A549 (cell line): Measurements from ENCODE around the gene MIA. TPM values are rescaled to one million over a fixed set of nuclear protein-coding genes. Genes with fewer than 3 reads are reported as not detected.
"Not testable (repeated sequence)": the region's sequence is repeated elsewhere in the genome, so short reads cannot be mapped to it uniquely, and the experiment has no call there.

Experiments
- ATAC-seq, 2 experiments: fragments of 200-7000 bp in 1 of 2; fragments of >200 bp in 1 of 2; cut with Nextera tagmentation in 1 of 2; cut with Tn5 transposase in 1 of 2; 3 replicates each; pipeline versions ENCODE4 v1.8.0 to v1.9.1; 2018 to 2020; ENCODE audit warnings: mild to moderate bottlenecking in 1 of 2, moderate library complexity in 1 of 2
- CTCF ChIA-PET: fragments of 300-600 bp; sonication (Branson Sonifier 250); formaldehyde crosslinking; extraction: SDS; loops from one replicate; lab custom pipeline; 2021; ENCODE audit warnings: antibody characterized with exemption, inconsistent platforms; lab: Yijun Ruan, JAX
- POLR2A ChIA-PET: fragments of 350-600 bp; formaldehyde crosslinking; extraction: SDS; loops from one replicate; lab custom pipeline; 2021; ENCODE audit warnings: antibody characterized with exemption, inconsistent platforms; lab: Yijun Ruan, JAX
- DNase-seq, 2 experiments: peaks; one replicate each; pipeline versions ENCODE4 v3.0.0 to v3.0.0-alpha.2; 2011 to 2016; ENCODE audit warnings: low read depth in 1 of 2, low spot score in 1 of 2
- FAIRE-seq: peaks from 2 replicates; lab custom pipeline; 2011; peaks lifted over from hg19 to GRCh38; lab: Jason Lieb, UNC
- H3K27ac ChIP-seq, 2 experiments: fragments of >200 bp; sonication (Bioruptor Twin); formaldehyde crosslinking; 3 replicates each; pipeline ENCODE4 v1.5.1; 2016 to 2017
- H3K4me1 ChIP-seq: fragments of >200 bp; sonication (Bioruptor Twin); formaldehyde crosslinking; 3 replicates; pipeline ENCODE4 v1.6.1; 2016
- H3K4me2 ChIP-seq: fragments of >200 bp; sonication (Bioruptor Twin); formaldehyde crosslinking; 3 replicates; pipeline ENCODE4 v1.6.1; 2016
- H3K4me3 ChIP-seq: fragments of >200 bp; sonication (Bioruptor Twin); formaldehyde crosslinking; 3 replicates; pipeline ENCODE4 v1.5.1; 2016
- H3K9me3 ChIP-seq: fragments of >200 bp; sonication (Bioruptor Twin); formaldehyde crosslinking; 3 replicates; pipeline ENCODE4 v1.6.1; 2016
- CHD2 ChIP-seq: fragments of 150-350 bp; IDR thresholded peaks from 2 replicates; pipeline ENCODE4 v1.6.1; 2014; ENCODE audit warnings: low read length; ENCODE audit not compliant: partially characterized antibody
- JUN ChIP-seq, 2 experiments: fragments of >200 bp; sonication (Bioruptor Twin); formaldehyde crosslinking; IDR thresholded peaks; 2 replicates in 1 of 2; 3 replicates in 1 of 2; pipeline ENCODE4 v1.6.1; 2016 to 2017
- SMC3 ChIP-seq: fragments of >200 bp; sonication (Bioruptor Twin); formaldehyde crosslinking; IDR thresholded peaks from 3 replicates; pipeline ENCODE4 v1.6.1; 2018; ENCODE audit warnings: inconsistent platforms
- WGBS: methylation state at CpG from one replicate; pipeline ENCODE4 v1.1.6; 2017; ENCODE audit errors: missing lambda C conversion rate; 5-methylcytosine and 5-hydroxymethylcytosine counted together
- polyA plus RNA-seq, 4 experiments: library from polyadenylated mRNA; depleted of rRNA in 3 of 4; stranded (reverse); fragments of >200 nt; fragmentation: RNase III in 1 of 4; extraction: RNeasy Plus Mini Kit Qiagen cat#74134 plus additional on column Dnase treatment in 1 of 4; gene quantifications; 2 replicates in 3 of 4; 3 replicates in 1 of 4; pipeline ENCODE4 v1.2.3, GENCODE V29; 2011 to 2017
- TF ChIP-seq, protein P1 (sequence below): IDR thresholded peaks from 2 replicates; pipeline ENCODE4 v1.6.1; 2012
- TF ChIP-seq, protein P2 (sequence below): fragments of 200-600 bp; sonication (generic); IDR thresholded peaks from 2 replicates; pipeline ENCODE4 v1.6.1; 2016; ENCODE audit warnings: antibody characterized with exemption, mild to moderate bottlenecking, moderate library complexity
- TF ChIP-seq, protein P3 (sequence below): IDR thresholded peaks from 2 replicates; pipeline ENCODE4 v1.6.1; 2012
- TF ChIP-seq, protein P4 (sequence below): fragments of >200 bp; sonication (Bioruptor Twin); formaldehyde crosslinking; IDR thresholded peaks from 3 replicates; pipeline ENCODE4 v1.6.1; 2016

The MIA gene
- polyA plus RNA-seq, 2 of the 4 experiments (the other 2 are of a cell fraction), result not detected

DNA sequence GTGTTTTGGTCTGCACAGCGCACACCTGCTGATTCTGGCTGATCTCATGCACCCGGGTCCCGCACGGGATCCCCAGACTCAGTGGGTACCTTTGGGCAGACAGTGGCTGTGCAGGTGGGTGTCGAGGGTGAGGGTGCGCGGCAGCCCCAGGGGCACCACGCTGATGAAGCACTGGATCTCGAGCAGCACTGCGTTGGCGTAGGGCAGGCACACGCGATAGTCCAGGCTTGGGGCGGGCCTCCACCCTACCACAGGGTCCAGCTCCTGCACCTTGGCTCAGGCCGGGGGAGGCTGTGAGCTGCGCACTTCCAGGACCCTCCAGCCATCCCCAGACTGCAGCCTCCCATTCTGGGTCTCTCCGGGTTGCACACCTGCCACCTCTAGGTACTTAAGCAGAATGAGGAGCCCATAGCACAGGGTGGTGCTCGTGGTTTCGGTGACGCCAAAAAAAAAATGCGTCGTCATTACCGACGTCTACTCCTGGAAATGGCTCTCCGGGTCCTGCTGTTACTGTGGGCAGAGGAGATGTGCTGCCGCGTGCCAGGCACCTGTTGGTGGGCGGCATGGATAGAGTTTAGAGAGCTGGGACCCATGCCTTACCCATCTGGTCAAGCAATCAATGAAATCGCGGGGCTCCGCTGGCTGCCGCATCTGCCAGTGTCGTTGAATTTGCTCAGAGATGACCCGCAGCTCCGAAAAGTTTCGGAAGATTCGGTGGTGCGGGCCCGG is 34.2 kb downstream of the MIA start:
- no peaks in the 10 kb centered on the region for H3K9me3 ChIP-seq
- no peak for FAIRE-seq
- no peak overlapping the region for H3K27ac ChIP-seq
- no peak for TF ChIP-seq SMC3
- TF ChIP-seq, protein P1, sequence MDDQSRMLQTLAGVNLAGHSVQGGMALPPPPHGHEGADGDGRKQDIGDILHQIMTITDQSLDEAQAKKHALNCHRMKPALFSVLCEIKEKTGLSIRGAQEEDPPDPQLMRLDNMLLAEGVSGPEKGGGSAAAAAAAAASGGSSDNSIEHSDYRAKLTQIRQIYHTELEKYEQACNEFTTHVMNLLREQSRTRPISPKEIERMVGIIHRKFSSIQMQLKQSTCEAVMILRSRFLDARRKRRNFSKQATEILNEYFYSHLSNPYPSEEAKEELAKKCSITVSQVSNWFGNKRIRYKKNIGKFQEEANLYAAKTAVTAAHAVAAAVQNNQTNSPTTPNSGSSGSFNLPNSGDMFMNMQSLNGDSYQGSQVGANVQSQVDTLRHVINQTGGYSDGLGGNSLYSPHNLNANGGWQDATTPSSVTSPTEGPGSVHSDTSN, result 0 out of 2 replicates have a peak, but pooled peaks have one; percentile 20
- TF ChIP-seq CHD2, result peak; percentile 16
- TF ChIP-seq, all 56 proteins: peak for 2
- H3K4me3 ChIP-seq, result no peak overlapping the region
- no peak overlapping the region for H3K4me2 ChIP-seq
- no peak for ATAC-seq
- CTCF ChIA-PET, result interaction anchor here (0.8 to 15.7 kb wide), 5 partner anchors 10 to 175 kb away, joined by 3 to 162 read pairs (median 3); partner anchors contain the start of gene EGLN2
- WGBS, result 95% methylated on average over 39 of the region's 39 CpGs
- no peak for DNase-seq
- peaks cover 21% of the 10 kb centered on the region for H3K4me1 ChIP-seq
- POLR2A ChIA-PET, result no interaction called here

DNA sequence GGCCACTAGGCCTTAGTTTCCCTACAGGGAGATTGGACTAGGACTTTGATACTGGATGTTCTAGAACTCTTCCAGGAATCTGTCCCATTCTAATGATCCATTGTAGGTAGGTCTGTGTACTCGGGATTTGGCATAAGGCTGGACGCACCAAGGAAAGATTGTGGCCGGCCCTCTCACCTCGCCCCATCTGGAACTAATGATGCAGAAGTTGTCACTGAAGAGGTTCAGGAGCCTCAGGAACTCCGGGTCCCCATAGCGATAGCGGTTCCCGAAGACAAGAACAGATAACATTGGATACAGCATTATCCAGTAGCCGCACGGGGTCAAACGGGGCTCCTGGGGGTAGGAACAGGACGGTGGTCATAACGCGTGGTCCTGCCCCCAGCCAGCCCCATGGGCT is 34.8 kb downstream of the MIA start:
- FAIRE-seq (no peak), DNase-seq (no peak), ATAC-seq (no peak)
- no peak overlapping the region for H3K4me3 ChIP-seq
- H3K4me1 ChIP-seq, result peaks cover 19% of the 10 kb centered on the region
- TF ChIP-seq, protein P2, sequence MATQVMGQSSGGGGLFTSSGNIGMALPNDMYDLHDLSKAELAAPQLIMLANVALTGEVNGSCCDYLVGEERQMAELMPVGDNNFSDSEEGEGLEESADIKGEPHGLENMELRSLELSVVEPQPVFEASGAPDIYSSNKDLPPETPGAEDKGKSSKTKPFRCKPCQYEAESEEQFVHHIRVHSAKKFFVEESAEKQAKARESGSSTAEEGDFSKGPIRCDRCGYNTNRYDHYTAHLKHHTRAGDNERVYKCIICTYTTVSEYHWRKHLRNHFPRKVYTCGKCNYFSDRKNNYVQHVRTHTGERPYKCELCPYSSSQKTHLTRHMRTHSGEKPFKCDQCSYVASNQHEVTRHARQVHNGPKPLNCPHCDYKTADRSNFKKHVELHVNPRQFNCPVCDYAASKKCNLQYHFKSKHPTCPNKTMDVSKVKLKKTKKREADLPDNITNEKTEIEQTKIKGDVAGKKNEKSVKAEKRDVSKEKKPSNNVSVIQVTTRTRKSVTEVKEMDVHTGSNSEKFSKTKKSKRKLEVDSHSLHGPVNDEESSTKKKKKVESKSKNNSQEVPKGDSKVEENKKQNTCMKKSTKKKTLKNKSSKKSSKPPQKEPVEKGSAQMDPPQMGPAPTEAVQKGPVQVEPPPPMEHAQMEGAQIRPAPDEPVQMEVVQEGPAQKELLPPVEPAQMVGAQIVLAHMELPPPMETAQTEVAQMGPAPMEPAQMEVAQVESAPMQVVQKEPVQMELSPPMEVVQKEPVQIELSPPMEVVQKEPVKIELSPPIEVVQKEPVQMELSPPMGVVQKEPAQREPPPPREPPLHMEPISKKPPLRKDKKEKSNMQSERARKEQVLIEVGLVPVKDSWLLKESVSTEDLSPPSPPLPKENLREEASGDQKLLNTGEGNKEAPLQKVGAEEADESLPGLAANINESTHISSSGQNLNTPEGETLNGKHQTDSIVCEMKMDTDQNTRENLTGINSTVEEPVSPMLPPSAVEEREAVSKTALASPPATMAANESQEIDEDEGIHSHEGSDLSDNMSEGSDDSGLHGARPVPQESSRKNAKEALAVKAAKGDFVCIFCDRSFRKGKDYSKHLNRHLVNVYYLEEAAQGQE, result no peak
- no peak for TF ChIP-seq SMC3
- no peaks in the 10 kb centered on the region for H3K9me3 ChIP-seq
- CTCF ChIA-PET, result interaction anchor here (1.1 to 15.7 kb wide), 3 partner anchors 10 to 148 kb away, joined by 3 to 162 read pairs (median 146); no protein-coding TSS in a partner anchor
- WGBS, result 95% methylated on average over 14 of the region's 14 CpGs
- H3K4me2 ChIP-seq, result no peak overlapping the region; the same call in 2 of the 3 replicates
- no peak overlapping the region for H3K27ac ChIP-seq
- POLR2A ChIA-PET, result no interaction called here

DNA sequence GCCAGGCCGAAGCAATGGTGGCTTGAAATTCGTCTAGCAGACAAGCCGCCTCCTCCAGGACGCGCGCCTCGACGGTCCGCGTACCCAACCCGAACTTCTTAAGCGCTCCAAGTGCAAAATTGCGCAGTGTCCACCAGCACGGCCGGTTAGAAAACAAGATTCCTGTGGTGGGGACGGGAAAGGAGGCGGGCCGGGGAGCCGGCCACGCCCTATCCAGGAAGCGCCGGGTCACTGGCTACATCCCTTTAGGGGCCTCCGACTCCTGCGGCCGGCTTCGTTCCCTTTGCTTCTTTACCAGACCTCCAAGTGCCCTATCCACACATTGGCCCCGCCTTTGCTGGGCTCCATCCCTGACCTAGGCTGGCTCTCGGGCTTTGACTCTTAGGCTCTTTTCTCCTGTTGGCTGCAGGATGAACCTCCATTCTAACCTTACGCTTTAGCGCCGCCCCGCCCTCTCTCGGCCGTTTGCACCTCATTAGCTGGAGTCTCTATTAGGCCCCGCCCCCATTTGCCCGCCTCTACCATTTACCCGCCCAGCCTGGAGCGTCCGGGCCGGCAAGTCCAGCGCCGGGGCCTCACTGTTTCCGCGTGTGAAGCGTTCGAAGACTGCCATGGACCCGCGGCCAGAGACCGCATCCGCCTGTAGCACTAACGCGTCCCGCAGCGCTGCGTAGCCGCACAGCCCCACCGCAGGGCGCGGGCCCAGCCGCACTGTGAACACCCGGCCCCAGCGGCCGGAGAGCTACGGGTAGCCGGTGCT is 35.5 kb downstream of the MIA start:
- peak overlapping the region; percentile 54 for H3K4me2 ChIP-seq
- FAIRE-seq (peak; percentile 70), DNase-seq (peak; percentile 50 to 76), ATAC-seq (peak; percentile 41 to 73)
- H3K27ac ChIP-seq, result peak overlapping the region; percentile 25 to 50; a peak in 4 of 6 replicates
- CTCF ChIA-PET, result interaction anchor here (0.7 to 1.3 kb wide), 3 partner anchors 9 to 454 kb away, joined by 3 to 6 read pairs (median 4); partner anchors contain the start of gene EGLN2
- TF ChIP-seq, protein P3, sequence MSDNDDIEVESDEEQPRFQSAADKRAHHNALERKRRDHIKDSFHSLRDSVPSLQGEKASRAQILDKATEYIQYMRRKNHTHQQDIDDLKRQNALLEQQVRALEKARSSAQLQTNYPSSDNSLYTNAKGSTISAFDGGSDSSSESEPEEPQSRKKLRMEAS, result peak; percentile 47; the same call in 1 of the 2 replicates
- TF ChIP-seq JUN (IDR thresholded peaks at IDR 0.05), result 0 out of 5 replicates have a peak, but pooled peaks of 1 of the 2 experiments have one; percentile 21
- TF ChIP-seq, protein P4, sequence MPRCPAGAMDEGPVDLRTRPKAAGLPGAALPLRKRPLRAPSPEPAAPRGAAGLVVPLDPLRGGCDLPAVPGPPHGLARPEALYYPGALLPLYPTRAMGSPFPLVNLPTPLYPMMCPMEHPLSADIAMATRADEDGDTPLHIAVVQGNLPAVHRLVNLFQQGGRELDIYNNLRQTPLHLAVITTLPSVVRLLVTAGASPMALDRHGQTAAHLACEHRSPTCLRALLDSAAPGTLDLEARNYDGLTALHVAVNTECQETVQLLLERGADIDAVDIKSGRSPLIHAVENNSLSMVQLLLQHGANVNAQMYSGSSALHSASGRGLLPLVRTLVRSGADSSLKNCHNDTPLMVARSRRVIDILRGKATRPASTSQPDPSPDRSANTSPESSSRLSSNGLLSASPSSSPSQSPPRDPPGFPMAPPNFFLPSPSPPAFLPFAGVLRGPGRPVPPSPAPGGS, result 0 out of 3 replicates have a peak, but pooled peaks have one; percentile 19
- POLR2A ChIA-PET, result interaction anchor here (1.3 kb wide), 1 partner anchor 33 kb away, joined by 6 read pairs; the partner anchor contains the start of gene RAB4B
- peak overlapping the region; percentile 23; the same call in 1 of the 3 replicates for H3K4me3 ChIP-seq
- not testable (repeated sequence) for H3K9me3 ChIP-seq
- H3K4me1 ChIP-seq, result peaks cover 19% of the 10 kb centered on the region
- 60% methylated on average over 61 of the region's 65 CpGs for WGBS
